Erythroblast (primary cell): ENCODE results near the gene DKKL1.

Experiments used
- GATA1 ChIP-seq: IDR thresholded peaks from 2 replicates; pipeline ENCODE4 v1.6.1; 2011; ENCODE audit warnings: low read depth, mild to moderate bottlenecking, control low read depth, low read length, moderate library complexity
- POLR2A ChIP-seq: IDR thresholded peaks from 2 replicates; pipeline ENCODE4 v1.6.1; 2011; ENCODE audit warnings: mild to moderate bottlenecking, low read length

DNA sequence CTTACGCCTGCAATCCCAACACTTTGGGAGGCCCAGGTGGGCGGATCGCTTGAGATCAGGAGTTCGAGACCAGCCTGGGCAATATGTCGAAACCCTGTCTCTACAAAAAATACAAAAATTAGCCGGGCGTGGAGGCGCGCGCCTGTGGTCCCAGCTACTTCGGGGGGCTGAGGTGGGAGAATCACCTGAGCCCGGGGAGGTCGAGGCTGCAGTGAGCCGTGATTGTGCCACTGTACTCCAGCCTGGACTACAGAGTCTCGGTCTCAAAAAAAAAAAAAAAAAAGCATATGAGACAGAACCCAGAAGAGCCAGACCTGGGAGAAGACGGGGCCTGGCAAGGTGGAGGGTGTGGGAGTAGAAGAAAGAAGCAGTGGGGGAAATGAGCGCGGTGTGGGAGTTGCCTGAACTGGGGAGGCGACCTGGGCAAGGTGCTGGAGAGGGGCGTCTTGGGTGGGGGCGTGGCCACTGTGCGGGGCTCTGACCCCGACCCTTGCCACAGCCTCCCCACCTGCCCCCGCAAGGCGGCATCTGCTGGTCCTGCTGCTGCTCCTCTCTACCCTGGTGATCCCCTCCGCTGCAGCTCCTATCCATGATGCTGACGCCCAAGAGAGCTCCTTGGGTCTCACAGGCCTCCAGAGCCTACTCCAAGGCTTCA is 533 bp downstream of the DKKL1 start:
- TF ChIP-seq POLR2A: no peak
- no peak for TF ChIP-seq GATA1
